ENCODE data around the gene NT5C2.

- TF ChIP-seq CTCF (IDR thresholded peaks at IDR 0.05): no peak
- TF ChIP-seq EP300 (IDR thresholded peaks at IDR 0.05): no peak
- no peak for TF ChIP-seq POLR2AphosphoS5 (IDR thresholded peaks at IDR 0.05)
Measured at GRCh38 chr10:103186128-103186527, 6.9 kb downstream of the NT5C2 start.
